HepG2 (cell line): ENCODE results near the gene LYSMD1. TPM values are rescaled to one million over a fixed set of nuclear protein-coding genes. Genes with fewer than 3 reads are reported as not detected.

Source experiments
- ARNTL ChIP-seq: sonication (generic); formaldehyde crosslinking; IDR thresholded peaks from 2 replicates; pipeline ENCODE4 v1.4.0; 2020; ENCODE audit warnings: mild to moderate bottlenecking, missing genetic modification reagents
- HDAC2 ChIP-seq: sonication (generic); formaldehyde crosslinking; IDR thresholded peaks from 2 replicates; pipeline ENCODE4 v1.4.0; 2020; ENCODE audit warnings: missing genetic modification reagents
- HOXA7 ChIP-seq: sonication (generic); formaldehyde crosslinking; IDR thresholded peaks from 2 replicates; pipeline ENCODE4 v1.8.1; 2022; ENCODE audit warnings: mild to moderate bottlenecking, missing genetic modification reagents, moderate library complexity
- KDM2A ChIP-seq: sonication (generic); formaldehyde crosslinking; IDR thresholded peaks from 2 replicates; pipeline ENCODE4 v1.4.0; 2020; ENCODE audit warnings: low read depth, missing genetic modification reagents, borderline replicate concordance
- NFRKB ChIP-seq: fragments of 450-650 bp; IDR thresholded peaks from 2 replicates; pipeline ENCODE4 v1.6.1; 2017
- NFYB ChIP-seq: sonication (generic); formaldehyde crosslinking; IDR thresholded peaks from 2 replicates; pipeline ENCODE4 v1.4.0; 2020; ENCODE audit warnings: missing genetic modification reagents
- SIX1 ChIP-seq: sonication (generic); formaldehyde crosslinking; IDR thresholded peaks from 2 replicates; pipeline ENCODE4 v1.4.0; 2020; ENCODE audit warnings: missing genetic modification reagents, borderline replicate concordance
- STAG1 ChIP-seq: sonication (generic); formaldehyde crosslinking; IDR thresholded peaks from 2 replicates; pipeline ENCODE4 v1.4.0; 2020; ENCODE audit warnings: missing genetic modification reagents
- TRIM22 ChIP-seq: fragments of 450-650 bp; IDR thresholded peaks from 2 replicates; pipeline ENCODE4 v1.6.1; 2017
- ZC3H13 ChIP-seq: sonication (generic); formaldehyde crosslinking; IDR thresholded peaks from 2 replicates; pipeline ENCODE4 v1.8.1; 2023; ENCODE audit warnings: mild to moderate bottlenecking, missing genetic modification reagents, moderate library complexity
- ZFP62 ChIP-seq: sonication (generic); formaldehyde crosslinking; IDR thresholded peaks from 2 replicates; pipeline ENCODE4 v1.4.0; 2020; ENCODE audit warnings: missing genetic modification reagents
- ZNF124 ChIP-seq: sonication (generic); formaldehyde crosslinking; IDR thresholded peaks from 2 replicates; pipeline ENCODE4 v1.4.0; 2020; ENCODE audit warnings: missing genetic modification reagents
- ZNF138 ChIP-seq: sonication (generic); formaldehyde crosslinking; IDR thresholded peaks from 2 replicates; pipeline ENCODE4 v1.5.0; 2020; ENCODE audit warnings: mild to moderate bottlenecking, low read depth, missing genetic modification reagents
- ZNF530 ChIP-seq: sonication (generic); formaldehyde crosslinking; IDR thresholded peaks from 2 replicates; pipeline ENCODE4 v1.5.0; 2020; ENCODE audit warnings: low read depth, mild to moderate bottlenecking, missing genetic modification reagents
- ZNF589 ChIP-seq: sonication (generic); formaldehyde crosslinking; conservative IDR thresholded peaks from 2 replicates; pipeline ENCODE4 v1.8.0; 2022; ENCODE audit warnings: mild to moderate bottlenecking, moderate library complexity, missing genetic modification reagents
- ZNF746 ChIP-seq: sonication (generic); formaldehyde crosslinking; IDR thresholded peaks from 2 replicates; pipeline ENCODE4 v1.8.0; 2022; ENCODE audit warnings: mild to moderate bottlenecking, missing genetic modification reagents
- ZNF768 ChIP-seq: sonication (generic); formaldehyde crosslinking; IDR thresholded peaks from 2 replicates; pipeline ENCODE4 v1.4.0; 2020; ENCODE audit warnings: missing genetic modification reagents
- ZNF841 ChIP-seq: sonication (generic); formaldehyde crosslinking; IDR thresholded peaks from 2 replicates; pipeline ENCODE4 v1.8.1; 2023; ENCODE audit warnings: missing genetic modification reagents, borderline replicate concordance
- polyA plus RNA-seq, 8 experiments: library from polyadenylated mRNA; depleted of rRNA in 3 of 8; stranded (reverse) in 7 of 8; unstranded in 1 of 8; fragments of >200 nt; fragmentation: Illumina TruSeq in 4 of 8; extraction: Trizol in 4 of 8; gene quantifications; 2 replicates each; pipeline versions ENCODE4 v1.2.1 to v1.2.3, GENCODE V29; 2011 to 2016; ENCODE audit warnings: low read depth in 4 of 8, missing spikeins in 1 of 8, mixed read lengths in 1 of 8; ENCODE audit not compliant: insufficient read depth in 1 of 8
- total RNA-seq, 5 experiments: library from RNA; depleted of rRNA; stranded (reverse); fragments of >200 nt; fragmentation: Illumina TruSeq; extraction: Trizol; gene quantifications; 2 replicates each; pipeline ENCODE4 v1.2.3, GENCODE V29; 2016; ENCODE audit warnings: low read depth in 1 of 5
- TF ChIP-seq, protein P1 (sequence below): sonication (generic); formaldehyde crosslinking; IDR thresholded peaks from 2 replicates; pipeline ENCODE4 v1.5.1; 2020; ENCODE audit warnings: mild to moderate bottlenecking, moderate library complexity, missing genetic modification reagents
- TF ChIP-seq, protein P2 (sequence below): sonication (generic); formaldehyde crosslinking; IDR thresholded peaks from 2 replicates; pipeline ENCODE4 v1.4.0; 2020; ENCODE audit warnings: missing genetic modification reagents
- TF ChIP-seq, protein P3 (sequence below): sonication (generic); formaldehyde crosslinking; IDR thresholded peaks from 2 replicates; pipeline ENCODE4; 2020; ENCODE audit warnings: missing genetic modification reagents, mild to moderate bottlenecking, borderline replicate concordance

LYSMD1 gene
- total and polyA plus RNA-seq, 2 of the 13 experiments (the other 11 are each of a cell fraction or from before 2014, with no cell fraction given), result 3.8 to 4.8 TPM

DNA sequence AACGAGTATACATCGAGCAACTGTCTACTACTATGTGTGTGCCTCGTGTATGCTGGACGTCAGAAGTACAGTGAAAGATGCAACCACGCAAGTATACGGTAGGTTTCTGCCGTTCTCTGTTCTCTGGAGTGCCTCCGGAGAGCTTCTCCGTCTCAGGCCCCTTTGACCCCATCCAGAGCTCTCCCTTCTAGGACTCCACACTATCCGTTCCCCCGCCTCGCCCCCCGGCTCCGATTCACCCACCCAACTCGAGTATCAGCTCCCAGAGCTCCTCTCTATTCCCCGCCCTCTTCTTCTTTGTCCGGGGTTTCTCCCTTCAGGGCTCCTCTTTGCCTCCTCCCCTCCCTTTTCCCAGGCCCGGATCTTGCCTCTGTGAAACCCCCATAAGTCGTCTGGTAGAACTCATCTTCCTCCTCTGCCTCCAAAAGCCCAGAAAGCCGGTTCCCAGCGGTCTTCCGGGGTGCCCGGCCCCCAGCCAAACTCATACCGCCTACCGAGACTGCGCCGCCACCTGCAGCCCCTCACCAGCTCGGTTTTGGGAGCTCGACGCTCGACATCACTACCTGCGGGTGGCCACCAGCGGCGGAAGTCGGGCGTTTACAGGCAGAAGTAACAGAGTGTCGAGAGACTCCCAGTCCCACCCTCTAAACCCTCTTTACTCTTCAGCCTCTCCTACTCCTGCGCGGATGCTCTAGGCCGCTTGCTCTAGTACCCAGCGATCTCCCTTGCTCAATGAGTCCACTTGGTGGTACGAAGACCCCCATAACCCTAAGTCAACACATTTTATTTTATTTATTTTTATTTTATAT, 24.1 kb upstream of the LYSMD1 start, which contains the start of gene VPS72 (continued):
- no peak for TF ChIP-seq ZFP62 (CRISPR knock-in tag)
- TF ChIP-seq ZNF530 (CRISPR knock-in tag), result no peak
- no peak for TF ChIP-seq STAG1 (CRISPR knock-in tag)
- TF ChIP-seq SIX1 (CRISPR knock-in tag), result no peak
- no peak for TF ChIP-seq ZC3H13 (CRISPR knock-in tag)
- TF ChIP-seq NFRKB, result no peak
- peak; percentile 75 for TF ChIP-seq HDAC2 (CRISPR knock-in tag)
- TF ChIP-seq TRIM22, result no peak
- TF ChIP-seq, protein P1, sequence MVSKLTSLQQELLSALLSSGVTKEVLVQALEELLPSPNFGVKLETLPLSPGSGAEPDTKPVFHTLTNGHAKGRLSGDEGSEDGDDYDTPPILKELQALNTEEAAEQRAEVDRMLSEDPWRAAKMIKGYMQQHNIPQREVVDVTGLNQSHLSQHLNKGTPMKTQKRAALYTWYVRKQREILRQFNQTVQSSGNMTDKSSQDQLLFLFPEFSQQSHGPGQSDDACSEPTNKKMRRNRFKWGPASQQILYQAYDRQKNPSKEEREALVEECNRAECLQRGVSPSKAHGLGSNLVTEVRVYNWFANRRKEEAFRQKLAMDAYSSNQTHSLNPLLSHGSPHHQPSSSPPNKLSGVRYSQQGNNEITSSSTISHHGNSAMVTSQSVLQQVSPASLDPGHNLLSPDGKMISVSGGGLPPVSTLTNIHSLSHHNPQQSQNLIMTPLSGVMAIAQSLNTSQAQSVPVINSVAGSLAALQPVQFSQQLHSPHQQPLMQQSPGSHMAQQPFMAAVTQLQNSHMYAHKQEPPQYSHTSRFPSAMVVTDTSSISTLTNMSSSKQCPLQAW (CRISPR knock-in tag), result peak; percentile 78
- TF ChIP-seq ZNF841 (CRISPR knock-in tag), result no peak
- no peak for TF ChIP-seq HOXA7 (CRISPR knock-in tag)
- TF ChIP-seq ZNF589 (CRISPR knock-in tag), result no peak
- TF ChIP-seq ZNF138 (CRISPR knock-in tag), result no peak
- peak; percentile 38; the same call in 1 of the 2 replicates for TF ChIP-seq NFYB (CRISPR knock-in tag)
- peak; percentile 84 for TF ChIP-seq KDM2A (CRISPR knock-in tag)
- TF ChIP-seq, protein P2, sequence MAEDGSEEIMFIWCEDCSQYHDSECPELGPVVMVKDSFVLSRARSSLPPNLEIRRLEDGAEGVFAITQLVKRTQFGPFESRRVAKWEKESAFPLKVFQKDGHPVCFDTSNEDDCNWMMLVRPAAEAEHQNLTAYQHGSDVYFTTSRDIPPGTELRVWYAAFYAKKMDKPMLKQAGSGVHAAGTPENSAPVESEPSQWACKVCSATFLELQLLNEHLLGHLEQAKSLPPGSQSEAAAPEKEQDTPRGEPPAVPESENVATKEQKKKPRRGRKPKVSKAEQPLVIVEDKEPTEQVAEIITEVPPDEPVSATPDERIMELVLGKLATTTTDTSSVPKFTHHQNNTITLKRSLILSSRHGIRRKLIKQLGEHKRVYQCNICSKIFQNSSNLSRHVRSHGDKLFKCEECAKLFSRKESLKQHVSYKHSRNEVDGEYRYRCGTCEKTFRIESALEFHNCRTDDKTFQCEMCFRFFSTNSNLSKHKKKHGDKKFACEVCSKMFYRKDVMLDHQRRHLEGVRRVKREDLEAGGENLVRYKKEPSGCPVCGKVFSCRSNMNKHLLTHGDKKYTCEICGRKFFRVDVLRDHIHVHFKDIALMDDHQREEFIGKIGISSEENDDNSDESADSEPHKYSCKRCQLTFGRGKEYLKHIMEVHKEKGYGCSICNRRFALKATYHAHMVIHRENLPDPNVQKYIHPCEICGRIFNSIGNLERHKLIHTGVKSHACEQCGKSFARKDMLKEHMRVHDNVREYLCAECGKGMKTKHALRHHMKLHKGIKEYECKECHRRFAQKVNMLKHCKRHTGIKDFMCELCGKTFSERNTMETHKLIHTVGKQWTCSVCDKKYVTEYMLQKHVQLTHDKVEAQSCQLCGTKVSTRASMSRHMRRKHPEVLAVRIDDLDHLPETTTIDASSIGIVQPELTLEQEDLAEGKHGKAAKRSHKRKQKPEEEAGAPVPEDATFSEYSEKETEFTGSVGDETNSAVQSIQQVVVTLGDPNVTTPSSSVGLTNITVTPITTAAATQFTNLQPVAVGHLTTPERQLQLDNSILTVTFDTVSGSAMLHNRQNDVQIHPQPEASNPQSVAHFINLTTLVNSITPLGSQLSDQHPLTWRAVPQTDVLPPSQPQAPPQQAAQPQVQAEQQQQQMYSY, result no peak
- no peak for TF ChIP-seq ARNTL
- peak; percentile 81 for TF ChIP-seq ZNF124 (CRISPR knock-in tag)
- TF ChIP-seq ZNF746, result no peak
- TF ChIP-seq ZNF768 (CRISPR knock-in tag), result peak; percentile 61; the same call in 1 of the 2 replicates
- TF ChIP-seq, protein P3, sequence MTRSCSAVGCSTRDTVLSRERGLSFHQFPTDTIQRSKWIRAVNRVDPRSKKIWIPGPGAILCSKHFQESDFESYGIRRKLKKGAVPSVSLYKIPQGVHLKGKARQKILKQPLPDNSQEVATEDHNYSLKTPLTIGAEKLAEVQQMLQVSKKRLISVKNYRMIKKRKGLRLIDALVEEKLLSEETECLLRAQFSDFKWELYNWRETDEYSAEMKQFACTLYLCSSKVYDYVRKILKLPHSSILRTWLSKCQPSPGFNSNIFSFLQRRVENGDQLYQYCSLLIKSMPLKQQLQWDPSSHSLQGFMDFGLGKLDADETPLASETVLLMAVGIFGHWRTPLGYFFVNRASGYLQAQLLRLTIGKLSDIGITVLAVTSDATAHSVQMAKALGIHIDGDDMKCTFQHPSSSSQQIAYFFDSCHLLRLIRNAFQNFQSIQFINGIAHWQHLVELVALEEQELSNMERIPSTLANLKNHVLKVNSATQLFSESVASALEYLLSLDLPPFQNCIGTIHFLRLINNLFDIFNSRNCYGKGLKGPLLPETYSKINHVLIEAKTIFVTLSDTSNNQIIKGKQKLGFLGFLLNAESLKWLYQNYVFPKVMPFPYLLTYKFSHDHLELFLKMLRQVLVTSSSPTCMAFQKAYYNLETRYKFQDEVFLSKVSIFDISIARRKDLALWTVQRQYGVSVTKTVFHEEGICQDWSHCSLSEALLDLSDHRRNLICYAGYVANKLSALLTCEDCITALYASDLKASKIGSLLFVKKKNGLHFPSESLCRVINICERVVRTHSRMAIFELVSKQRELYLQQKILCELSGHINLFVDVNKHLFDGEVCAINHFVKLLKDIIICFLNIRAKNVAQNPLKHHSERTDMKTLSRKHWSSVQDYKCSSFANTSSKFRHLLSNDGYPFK (CRISPR knock-in tag), result peak; percentile 88; the same call in 1 of the 2 replicates
